Activated CD4-positive, alpha-beta T cell treated with anti-CD3 and anti-CD28 coated beads, Interleukin-2, amount 50 U/mL, for 1 hour (primary cell): Measurements from ENCODE around the gene DENND6B.

ENCODE experiments used
- DNase-seq: peaks from one replicate; pipeline ENCODE4 v3.0.0-alpha.2; 2020

DENND6B gene

DNA sequence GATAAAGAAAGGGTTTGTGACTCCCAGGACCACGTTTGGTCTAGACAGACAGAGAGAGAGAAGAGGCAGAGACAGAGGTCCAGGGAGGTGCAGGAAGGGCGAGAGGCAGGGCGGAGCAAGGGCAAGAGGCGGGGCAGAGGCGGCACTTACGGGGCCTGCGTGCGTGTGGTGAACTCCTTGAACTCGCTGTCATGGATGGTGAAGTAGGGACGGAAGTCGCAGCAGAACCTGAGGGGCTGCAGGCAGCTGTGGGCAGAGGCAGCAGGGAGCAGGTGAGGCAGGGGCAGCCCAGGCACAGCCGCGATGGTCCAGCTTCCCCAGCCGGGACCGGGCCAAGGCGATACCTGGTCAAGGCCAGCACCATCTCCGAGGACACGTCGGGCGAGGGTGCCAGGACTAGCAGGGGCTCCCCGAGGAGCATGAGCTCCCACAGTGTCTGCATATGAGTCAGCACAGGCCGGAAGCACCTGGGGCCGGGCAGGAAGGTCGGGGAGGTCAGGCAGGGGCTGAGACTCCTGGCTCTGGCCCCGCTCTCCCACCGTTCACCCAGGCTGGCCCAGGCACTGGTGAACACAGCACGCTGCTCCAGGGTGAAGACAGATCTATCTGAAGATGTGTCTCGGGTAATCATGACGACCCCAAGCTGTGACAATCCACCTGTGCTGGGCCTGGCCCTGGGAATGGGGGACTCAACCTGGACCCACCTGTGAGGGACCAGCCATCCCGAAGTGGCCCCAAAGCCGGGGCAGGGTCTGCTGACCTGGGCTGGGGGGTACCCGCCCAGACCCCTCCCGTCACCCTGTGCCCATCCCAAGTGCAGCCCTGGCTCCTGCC is 12.1 kb downstream of the DENND6B start:
- DNase-seq: peak; percentile 61

DNA sequence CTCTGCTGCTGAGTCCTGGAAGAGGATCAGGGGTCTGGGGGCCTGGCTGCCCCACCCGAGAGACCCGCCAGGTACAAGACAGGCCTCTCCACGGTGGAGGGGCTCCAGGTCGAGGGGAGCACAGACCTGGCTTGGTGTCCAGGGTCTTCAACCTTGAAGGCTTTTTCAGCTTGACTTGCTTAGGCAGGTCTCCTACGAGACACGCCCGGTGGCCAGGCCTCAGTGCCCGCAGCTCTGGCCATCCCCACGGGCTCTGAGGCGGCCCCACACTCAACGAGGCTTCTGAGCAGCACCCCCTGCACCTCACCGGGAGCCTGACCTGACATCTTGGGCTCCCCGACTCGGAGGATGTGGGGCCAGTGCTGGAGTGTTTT is 12.7 kb downstream of the DENND6B start:
- no peak for DNase-seq

DNA sequence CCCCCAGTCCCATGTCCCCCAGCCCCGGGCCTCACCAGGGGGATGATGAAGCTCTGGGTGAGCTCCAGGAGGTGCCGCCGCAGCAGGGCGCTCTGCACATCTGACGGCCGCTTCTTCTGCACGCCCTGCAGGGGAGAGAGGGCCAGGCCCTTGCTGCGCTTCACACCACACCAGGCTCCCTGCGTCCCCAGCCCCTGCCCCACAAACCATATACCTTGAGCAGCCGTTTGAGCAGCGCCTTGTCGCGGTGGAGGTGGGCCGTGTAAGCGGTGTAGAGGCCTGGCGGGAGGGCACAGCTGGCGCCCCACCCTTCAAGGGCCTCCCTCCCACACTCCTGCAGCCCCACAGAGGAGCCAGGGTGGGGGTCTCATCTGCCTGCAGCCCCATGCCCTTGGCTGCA is 13.2 kb downstream of the DENND6B start:
- no peak for DNase-seq

DNA sequence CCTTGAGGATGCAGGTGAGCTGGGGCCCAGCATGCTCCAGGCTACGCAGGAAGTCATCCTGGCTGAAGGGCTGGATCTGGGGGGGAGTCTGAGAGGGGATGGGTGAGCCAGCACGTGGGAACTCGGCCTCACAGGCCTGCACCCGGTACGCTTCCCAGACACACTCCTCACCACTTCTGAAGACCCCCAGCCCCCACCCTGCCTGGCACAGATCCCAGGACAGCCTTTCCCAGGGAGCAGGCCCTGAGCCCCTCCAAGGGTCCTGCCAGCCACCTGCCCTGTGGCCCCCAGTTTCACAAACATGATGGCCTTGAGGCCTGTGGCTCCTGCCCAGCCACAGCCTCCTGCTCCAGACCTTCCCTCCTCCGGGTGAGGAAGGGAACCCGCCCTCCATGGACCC is 13.8 kb downstream of the DENND6B start:
- DNase-seq: no peak

DNA sequence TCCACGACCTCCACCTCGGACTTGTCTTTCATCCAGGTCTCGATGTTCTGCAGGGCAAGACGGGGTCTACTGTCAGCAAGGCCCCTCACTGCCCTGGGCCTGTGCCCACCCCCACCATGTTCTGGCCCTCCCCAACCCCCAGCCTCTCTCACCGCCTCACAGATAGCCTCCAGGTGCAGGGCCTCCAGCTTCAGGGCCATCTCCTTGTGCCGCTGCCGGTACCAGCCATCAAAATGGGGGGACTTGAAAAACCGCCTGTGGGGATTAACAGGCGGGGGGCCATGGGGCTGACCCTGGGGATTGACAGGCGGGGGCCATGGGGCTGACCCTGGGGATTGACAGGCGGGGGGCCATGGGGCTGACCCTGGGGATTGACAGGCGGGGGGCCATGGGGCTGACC is 14.4 kb downstream of the DENND6B start:
- no peak for DNase-seq

DNA sequence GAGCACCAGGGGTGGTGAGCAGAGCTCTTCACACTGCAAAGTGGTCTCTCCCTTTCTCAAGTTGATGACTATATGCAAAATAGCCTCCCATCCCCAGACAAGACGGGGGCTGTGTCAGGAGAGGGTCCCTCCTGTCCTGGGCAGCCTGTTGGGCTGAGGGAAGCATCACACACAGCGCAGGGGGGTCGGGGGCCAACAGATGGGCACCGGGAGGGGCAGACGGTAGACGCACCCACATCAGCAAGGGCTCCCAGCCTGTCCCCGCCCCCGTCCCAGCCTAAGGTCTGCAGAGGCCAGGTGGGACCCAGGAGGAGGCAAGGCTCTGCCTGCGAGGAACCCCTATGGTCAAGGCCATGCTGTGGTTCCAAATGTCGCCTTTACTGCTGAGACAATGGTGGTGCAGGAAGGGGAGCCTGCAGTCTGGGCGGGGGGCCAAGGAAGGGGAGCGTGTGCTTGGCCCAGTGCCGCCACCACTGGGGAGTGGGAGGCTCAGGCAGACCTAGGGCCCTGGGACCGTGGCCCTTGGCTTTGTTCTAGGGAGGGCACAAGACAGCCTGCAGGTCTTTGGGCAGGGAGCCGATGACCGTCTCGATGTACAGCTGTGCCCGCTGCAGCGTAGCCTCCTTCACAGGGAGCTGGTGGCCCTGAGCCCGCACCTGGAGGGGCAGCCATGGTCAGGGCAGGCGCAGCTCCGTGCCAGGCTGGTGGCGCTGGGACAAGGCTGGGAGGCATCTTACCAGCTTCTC is 15.0 kb downstream of the DENND6B start:
- DNase-seq: no peak

DNA sequence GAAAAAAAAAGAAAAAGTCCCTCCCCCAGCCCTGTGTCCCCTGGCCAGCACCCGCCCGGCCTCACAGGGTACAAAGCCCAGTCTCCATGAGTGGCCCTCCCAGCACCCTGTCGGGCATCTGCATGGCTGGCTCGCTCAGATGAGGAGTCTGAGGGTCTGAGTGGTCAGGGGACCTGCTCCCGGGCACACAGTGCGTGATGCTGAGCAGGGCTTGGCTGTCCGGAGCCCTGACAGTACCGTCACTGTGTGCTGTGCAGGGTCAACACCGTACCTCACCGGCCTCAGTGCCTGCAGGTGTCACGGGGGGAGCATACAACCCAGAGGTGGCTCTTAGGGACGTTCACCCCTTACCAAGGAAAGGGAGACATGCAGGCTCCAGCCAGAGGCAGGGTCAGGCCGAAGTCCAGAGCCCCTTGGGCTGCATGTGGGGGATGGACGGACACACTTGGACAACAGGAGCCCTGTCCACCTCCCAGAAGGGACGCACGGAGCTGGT is 15.8 kb downstream of the DENND6B start:
- no peak for DNase-seq

DNA sequence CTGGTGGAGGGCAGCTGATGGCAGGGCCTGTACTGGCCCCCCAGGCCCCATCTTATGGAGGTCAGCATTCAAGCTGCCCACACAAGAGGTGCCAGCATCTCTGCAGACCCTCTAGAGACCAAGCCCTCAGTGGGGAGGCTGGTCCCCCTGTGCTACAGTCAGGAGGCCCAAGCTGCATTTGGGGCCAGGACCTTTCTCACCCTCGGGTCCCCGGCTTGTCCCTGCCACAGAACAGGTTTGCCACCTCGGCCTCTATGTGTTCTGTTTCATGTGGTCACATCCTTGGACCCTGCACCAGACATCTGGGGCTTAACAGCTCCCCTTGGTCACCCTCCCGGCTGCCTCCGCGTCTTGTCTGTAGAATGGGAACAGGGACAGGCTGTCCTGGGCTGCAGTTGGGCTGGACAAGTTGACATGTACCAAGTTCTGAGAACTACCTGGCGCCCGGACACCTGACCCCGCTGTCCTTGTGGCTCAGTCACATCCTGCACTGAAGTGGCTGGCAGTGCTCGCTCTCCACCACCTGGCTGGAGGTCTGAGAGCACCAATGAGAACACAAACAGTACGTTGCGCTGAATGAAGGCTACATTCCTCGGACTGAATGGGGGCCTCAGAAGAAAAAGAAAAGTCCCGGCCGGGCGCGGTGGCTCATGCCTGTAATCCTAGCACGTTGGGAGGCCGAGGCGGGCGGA is 16.6 kb downstream of the DENND6B start:
- no peak for DNase-seq

DNA sequence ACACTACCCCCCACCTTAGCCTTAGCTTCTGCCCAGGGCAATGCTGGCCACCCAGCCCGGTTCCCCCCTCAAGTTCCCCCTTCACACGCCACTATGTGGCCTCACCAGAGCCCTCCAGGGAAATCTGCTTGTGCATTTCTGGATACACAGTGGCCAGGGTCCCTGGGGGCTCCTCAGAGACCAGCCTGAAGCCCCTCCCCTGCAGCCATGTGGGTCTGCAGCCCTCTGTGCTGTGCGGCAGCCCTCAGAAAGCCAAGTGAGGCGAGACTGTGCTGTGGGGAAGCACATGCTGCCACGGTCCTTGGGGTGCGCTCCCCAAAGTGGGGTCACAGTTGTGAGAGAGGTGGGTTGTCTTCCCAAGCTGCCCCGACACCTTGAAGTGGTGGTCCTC is 17.2 kb downstream of the DENND6B start:
- DNase-seq: no peak

DNA sequence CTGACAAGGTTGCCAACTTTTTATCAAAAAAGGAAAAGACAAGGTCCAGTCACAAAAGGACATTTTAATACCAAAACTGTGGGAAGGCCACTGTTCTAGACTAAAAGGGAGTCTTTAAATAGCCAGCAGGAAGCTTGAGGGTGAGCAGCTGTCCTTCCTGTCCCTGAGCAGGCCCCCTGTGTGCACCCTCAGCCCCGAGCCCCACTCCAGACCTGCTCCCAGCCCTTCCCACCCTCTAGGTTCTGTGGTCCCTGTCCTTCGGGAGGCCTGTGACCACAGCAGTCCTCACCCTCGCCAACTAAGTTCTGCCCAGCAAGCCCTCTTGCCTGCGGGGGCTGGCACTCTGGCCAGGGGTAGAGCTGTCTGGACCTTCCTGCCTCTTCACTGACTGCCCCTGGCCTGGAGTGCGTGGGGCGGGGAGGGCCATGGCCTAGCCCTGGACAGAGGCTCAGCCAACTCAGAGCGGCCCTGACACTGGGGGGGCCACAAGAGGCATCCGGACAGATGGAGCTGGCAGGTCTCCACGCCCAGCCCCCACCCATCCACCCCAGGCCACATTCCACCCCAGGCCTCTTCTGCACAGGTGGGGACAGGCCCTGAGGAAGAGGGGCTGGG is 17.7 kb downstream of the DENND6B start:
- no peak for DNase-seq

DNA sequence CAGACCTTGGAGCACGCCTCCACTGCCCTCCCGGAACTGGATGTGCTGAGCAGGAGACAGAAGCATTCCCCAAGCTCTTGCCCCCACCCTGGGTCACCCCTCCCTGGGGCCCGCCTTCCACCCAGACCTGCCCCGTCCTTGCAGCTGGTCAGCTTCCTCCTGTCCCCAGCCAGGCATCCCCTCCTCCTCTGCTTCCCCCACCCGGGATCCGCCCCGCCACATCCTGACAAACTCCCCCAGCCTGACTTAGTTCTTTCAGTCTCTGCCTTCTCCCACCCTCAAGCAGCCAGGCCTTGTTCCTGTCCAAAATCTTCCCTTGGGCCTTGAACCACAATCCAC is 18.2 kb downstream of the DENND6B start:
- DNase-seq: no peak

DNA sequence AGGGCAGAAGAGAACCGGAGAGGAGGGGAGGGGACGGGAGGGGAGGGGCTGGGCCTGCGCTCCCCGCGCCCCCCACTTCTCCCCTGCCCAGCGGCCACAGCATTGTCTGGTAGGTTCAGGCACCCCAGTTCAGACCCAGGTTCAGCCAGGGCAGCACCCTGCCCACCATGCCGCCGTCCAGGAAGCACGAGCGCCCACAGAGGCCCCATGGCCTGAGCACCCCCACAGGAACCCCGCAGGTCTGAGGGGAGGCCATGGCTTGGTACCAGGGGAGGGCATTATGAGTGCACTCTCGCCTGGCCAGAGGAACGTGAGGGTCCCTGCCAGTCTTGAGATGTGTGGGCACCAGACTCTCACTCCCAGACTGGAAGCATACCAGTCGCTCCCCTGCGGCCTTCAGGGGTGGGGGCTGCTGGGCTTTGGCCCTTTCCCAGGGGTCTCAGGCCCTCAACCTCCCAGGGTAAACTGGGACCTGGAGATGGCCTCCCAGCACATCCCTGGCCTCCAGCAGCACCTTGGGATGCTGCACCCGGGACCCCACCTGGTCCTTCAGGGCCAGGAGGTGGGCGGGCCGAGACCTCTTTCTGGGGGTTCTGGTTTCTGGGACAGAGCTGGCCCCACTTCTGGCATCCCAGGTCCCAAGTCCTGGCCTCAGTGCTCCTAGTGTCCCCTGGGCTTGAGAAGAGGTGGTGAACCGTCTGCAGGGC is 18.8 kb downstream of the DENND6B start:
- no peak for DNase-seq

DNA sequence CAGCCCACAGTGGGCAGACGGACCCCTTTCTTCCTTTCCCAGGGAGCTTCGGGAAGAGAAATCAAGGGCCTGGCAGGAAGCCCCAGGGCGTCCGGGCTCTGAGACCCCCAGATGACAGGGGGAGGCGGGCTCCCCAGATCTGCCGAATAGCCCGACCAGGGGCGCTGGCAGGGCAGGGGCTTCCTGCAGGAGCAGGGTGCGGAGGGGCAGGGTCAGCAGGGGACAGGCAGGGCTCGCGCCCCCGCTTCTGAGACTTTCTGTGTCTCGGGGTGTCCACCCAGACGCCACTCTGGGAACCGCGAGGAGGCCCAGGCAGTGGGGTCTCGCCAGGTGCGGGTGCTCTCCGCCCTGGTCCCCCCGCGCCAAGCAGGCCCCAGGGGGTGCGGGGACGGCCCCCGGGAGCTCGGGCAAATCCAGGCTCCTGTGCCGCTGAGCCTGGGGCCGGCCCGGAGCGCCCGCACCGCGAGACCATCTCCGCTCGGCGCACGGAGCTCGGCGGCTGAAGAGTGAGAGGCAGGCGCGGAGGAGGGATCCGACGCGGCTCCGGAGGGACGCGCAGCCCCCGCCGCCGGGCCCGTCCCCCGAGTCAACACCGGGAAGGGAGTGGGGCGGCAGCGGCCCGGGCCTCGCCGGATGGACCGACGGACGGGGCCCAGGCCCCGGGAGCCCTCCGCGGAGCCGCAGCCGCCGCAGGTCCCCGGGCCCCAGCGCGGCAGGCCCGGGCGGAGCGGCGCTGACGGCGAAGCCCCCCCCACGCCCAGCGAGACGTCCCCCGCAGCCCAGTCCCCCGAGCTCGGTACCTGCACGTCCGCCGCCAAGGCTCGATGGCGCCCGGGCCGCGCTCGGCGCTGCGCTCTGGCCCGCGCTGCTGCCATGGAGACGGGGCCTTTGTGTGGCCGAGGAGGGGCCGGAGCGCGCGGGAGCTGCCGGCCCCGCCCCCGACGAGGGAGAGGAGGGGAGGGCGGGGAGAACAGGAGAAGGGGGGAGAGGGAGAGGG is 19.8 kb downstream of the DENND6B start, which contains the start of gene PLXNB2:
PLXNB2 (minus strand) TSS at position 894 of the 997 bp plus-strand sequence. CDS start 17,062 bp downstream, outside the sequence.
- DNase-seq: no peak

DNA sequence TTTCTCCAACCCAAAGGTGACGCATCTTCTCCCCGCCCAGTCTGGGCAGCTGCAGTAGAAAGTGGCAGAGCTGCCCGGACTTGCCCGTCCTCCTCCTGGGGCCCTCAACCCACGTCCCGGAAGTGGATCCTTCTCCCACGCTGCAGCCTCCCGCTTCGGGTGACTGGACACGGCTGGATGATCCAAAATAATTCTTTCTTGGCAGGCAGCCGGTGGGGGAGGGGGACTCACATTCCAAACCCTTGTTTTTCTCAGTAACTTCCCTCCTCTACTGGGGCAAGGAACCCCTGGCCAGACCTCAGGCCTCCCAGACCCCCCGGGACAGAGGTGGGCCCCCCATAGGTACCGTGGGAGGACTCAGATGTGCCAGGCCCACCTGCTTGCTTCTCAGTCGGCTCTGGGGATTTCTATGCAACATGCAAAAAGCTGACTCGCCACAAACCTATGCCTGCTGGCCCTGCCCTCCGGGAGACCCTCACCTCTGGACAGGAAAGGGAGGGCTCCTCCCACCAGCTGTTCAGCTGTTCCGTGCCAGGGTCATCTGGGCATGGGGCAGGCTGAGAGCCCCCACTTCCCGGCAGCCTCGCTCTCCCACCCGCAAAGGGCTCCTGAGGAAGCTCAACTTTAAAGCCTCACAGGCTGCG is 20.8 kb downstream of the DENND6B start:
- no peak for DNase-seq

DNA sequence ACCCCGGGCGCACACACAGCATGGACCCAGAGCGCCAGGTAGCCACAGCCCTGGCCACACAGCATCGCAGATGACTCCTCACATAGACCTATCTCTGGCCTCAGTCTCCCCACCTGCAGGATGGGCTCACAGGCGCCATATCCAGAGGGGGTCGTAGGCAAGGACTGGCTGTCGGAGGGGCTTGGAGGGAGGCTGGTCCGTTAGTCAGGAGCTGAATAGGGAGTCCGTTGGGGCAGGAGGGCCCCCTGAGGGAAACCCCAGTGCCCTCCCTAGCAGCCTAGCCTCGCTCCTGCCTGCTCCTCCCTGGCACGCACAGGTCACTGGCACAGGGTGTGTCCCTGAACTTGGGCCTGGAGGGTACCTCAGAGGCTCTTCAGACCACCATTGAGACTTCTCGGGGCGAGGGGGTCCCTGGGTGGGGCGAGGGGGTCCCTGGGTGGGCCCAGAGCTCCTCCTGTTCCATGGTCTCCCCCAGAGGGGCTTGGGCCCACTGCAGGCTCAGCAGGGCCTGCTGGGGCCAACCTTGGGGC is 21.4 kb downstream of the DENND6B start:
- no peak for DNase-seq

DNA sequence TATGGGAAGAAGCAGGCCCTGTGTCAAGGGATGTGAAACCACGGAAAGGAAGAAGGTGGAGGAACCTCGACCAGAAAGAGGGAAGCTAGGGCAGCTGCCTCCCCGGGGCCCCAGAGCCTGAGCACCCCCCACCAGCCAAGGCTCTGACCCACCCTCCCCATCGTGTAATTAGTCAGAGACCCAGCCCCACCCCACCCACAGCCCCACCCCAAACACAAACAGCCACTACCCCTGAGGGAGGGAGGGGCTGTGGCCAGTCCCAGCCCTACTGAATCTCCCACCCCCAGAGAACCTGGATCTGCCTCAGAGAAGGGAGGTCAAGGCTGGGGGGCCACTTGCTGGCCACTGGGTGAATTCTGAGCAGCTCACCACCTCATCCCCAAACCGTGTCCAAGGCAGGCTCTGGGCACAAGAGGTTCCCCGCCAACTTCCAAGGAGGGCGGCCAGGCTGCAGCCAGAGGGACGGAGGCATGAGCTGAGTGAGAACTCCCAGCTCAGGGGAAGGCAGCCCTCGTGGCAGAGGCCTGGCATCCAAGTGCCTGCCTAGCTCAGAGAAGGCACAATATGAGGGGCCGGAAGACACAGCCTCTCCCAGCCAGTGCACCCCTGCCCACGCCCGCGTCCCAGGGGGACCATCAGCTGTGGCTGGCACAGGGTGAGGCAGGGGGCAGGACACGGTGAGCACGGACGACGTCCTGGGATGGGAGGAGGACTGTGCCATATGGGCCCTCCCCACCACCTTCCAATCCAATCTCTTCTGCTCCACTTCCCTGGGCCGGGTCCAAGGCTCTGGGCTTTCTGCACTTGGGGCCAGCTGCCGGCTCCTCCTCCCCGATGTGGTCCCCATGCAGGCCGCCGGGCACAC is 22.1 kb downstream of the DENND6B start:
- no peak for DNase-seq

DNA sequence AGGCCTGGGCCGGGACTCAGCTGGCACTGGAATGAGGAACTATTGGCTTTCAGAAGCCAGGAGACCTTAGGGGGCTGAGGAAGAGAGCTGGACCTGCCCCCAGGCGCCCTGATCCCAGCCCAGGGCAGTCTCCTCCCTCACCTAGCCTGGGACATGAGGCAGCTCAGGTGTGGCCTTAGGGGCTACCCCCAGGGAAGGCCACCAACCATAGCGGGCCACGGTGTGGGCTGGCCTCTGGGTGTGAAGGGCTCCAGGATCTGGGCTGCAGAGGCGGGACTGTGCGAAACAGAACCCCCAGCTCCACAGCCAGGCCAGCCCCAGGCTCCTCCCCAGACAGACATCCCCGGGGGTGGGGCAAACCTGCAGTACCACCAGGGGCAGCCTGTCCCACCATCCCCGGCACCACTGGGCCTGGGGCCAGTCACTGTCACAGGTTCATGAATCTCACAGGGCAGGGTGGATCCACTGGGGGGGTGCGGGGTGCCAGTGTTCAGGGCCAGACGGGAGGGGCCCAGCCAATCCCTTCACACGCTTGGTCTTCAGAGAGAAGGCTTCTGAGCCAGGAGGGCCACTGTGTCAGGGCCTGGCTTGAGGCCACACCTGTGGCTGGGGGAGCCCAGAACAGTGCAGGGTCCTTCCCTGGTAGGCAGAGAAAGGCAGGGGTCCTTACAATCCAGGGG is 22.8 kb downstream of the DENND6B start:
- no peak for DNase-seq

DNA sequence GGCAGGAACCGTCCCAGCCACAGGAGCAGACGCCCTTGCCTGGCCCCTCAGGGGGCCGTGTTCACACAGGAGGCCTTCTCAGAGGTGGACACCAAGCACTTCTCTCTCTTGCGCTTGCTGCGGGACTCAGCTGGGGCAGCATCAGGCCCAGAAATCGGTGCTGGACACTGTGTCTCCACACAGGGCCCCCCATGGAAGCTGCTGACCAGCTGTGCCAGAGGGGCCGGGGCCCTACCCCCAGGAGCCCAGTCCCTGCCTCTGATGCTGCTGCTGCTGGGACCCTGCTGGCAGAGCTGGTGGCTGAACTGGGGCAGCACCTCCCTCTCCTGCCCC is 23.3 kb downstream of the DENND6B start:
- DNase-seq: no peak

DNA sequence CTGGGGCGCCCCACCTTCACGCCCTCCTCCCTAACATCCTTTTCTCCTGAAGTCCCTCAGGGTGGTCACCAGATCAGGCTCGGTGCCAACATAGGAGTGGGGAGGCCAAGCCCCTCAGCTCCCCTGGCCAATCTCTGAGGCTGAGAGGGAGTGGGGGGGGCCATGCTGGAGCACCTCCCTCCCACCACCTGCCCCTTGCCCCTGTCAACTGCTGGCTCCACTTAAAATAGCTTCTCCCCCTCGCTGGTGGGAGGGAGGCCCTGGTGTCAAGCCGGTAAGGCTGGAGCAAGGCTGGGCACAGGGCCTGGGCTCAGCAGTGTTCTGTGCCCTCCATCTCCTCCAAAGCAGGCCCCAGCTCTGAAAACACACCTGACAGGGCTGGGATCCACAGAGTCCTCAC is 24.2 kb downstream of the DENND6B start:
- DNase-seq: no peak
